Ascending aorta (tissue), 2 donors: ENCODE results near the gene GARIN5A. TPM values are rescaled to one million over a fixed set of nuclear protein-coding genes. Genes with fewer than 3 reads are reported as not detected.

ENCODE experiments used
- DNase-seq, 2 donors: peaks; one replicate each; pipeline ENCODE4 v3.0.0-alpha.2; 2019; ENCODE audit warnings: low spot score in 2 of 2
- H3K27ac ChIP-seq, 2 donors: fragments of 200-600 bp; sonication (generic); one replicate each; pipeline ENCODE4 v1.5.1; 2016 to 2017; ENCODE audit warnings: mild to moderate bottlenecking in 1 of 2
- H3K27me3 ChIP-seq: fragments of 200-600 bp; sonication (generic); one replicate; pipeline ENCODE4 v1.5.1; 2017
- H3K36me3 ChIP-seq, 2 donors: fragments of 200-600 bp; sonication (generic); one replicate each; pipeline ENCODE4 v1.5.1; 2016
- H3K4me1 ChIP-seq, 2 donors: fragments of 200-600 bp; sonication (generic); one replicate each; pipeline ENCODE4 v1.5.1; 2016 to 2017; ENCODE audit warnings: mild to moderate bottlenecking in 1 of 2
- H3K4me3 ChIP-seq, 2 donors: fragments of 200-600 bp; sonication (generic); one replicate each; pipeline ENCODE4 v1.5.1; 2016 to 2017; ENCODE audit warnings: mild to moderate bottlenecking in 1 of 2
- H3K9me3 ChIP-seq, 2 donors: fragments of 200-600 bp; sonication (generic); one replicate each; pipeline ENCODE4 v1.5.1; 2016
- CTCF ChIP-seq, 3 experiments: fragments of 200-600 bp in 2 of 3; fragments of 450-650 bp in 1 of 3; sonication (generic) in 2 of 3; IDR thresholded peaks; one replicate each; pipeline ENCODE4 v1.5.1; 2016 to 2019; ENCODE audit warnings: antibody characterized with exemption in 3 of 3, mild to moderate bottlenecking in 1 of 3, moderate library complexity in 1 of 3
- intact Hi-C: fragments of 100-400 bp; cut with DNase I; formaldehyde crosslinking; loops from one replicate; pipeline ENCODE4 v1.15.1; 2023
- total RNA-seq: library from RNA; depleted of rRNA; stranded (reverse); fragments of >200 nt; gene quantifications from one replicate; pipeline ENCODE4 v1.1.0, GENCODE V29; 2016

The GARIN5A gene
- total RNA-seq, 1 donor from 2014 or later, result not detected

GRCh38 chr19:50514346-50515167 is 37.9 kb upstream of the GARIN5A start:
- Histone ChIP-seq H3K4me1 (peaks cover 6% of the 10 kb centered on the region in 2 donors), H3K27me3 (no peaks in the 10 kb centered on the region), H3K9me3 (no peaks in the 10 kb centered on the region), H3K36me3 (no peaks in the 10 kb centered on the region), H3K4me3 (no peak overlapping the region), H3K27ac (no peak overlapping the region)
- no peak for TF ChIP-seq CTCF (IDR thresholded peaks at IDR 0.05)
- DNase-seq, result no peak
- intact Hi-C loops, result loop anchor here (5.0 to 10.0 kb wide), 5 partner anchors 82 to 850 kb away; partner anchors contain the start of genes CLDND2, ETFB, MYBPC2 and MYH14

- Histone ChIP-seq H3K27ac (no peak within 1 kb of the TSS), H3K27me3 (no peaks in the 10 kb centered on the region), H3K9me3 (no peaks in the 10 kb centered on the region), H3K4me3 (no peak within 1 kb of the TSS), H3K36me3 (no peaks in the 10 kb centered on the region), H3K4me1 (peaks cover 6% of the 10 kb centered on the region in 2 donors)
- no peak for TF ChIP-seq CTCF (IDR thresholded peaks at IDR 0.05)
- intact Hi-C loops, result loop anchor here (5.0 to 10.0 kb wide), 5 partner anchors 82 to 851 kb away; partner anchors contain the start of genes CLDND2, ETFB, MYBPC2 and MYH14
- DNase-seq, result no peak
Measured at GRCh38 chr19:50513746-50514345, 37.2 kb upstream of the GARIN5A start, which contains the start of gene ASPDH. ASPDH (minus strand) TSS chr19:50513913; CDS start chr19:50513823, 90 bp downstream.

GRCh38 chr19:50512999-50513745 is 36.5 kb upstream of the GARIN5A start:
- no peak for DNase-seq
- Histone ChIP-seq H3K27me3 (no peaks in the 10 kb centered on the region), H3K4me1 (peaks cover 6% of the 10 kb centered on the region in 2 donors), H3K9me3 (no peaks in the 10 kb centered on the region), H3K4me3 (no peak overlapping the region), H3K36me3 (no peaks in the 10 kb centered on the region), H3K27ac (no peak overlapping the region)
- intact Hi-C loops, result loop anchor here (5.0 to 10.0 kb wide), 5 partner anchors 81 to 852 kb away; partner anchors contain the start of genes CLDND2, ETFB, MYBPC2 and MYH14
- no peak for TF ChIP-seq CTCF (IDR thresholded peaks at IDR 0.05)

- no peak for TF ChIP-seq CTCF (IDR thresholded peaks at IDR 0.05)
- intact Hi-C loops, result loop anchor here (5.0 to 10.0 kb wide), 5 partner anchors 80 to 852 kb away; partner anchors contain the start of genes CLDND2, ETFB, MYBPC2 and MYH14
- no peak for DNase-seq
- H3K4me1 ChIP-seq, result peaks cover 6% of the 10 kb centered on the region in 2 donors
- peak overlapping the region in 1 of 2 donors; percentile 92 for H3K4me3 ChIP-seq
- H3K9me3 ChIP-seq, result no peaks in the 10 kb centered on the region
- H3K27me3 ChIP-seq, result no peaks in the 10 kb centered on the region
- no peaks in the 10 kb centered on the region for H3K36me3 ChIP-seq
- peak overlapping the region in 1 of 2 donors; percentile 65 for H3K27ac ChIP-seq
Measured at GRCh38 chr19:50512112-50512998, 35.7 kb upstream of the GARIN5A start.
